ENCODE measurements around the gene ARFRP1. TPM values are rescaled to one million over a fixed set of nuclear protein-coding genes. Genes with fewer than 3 reads are reported as not detected.

ARFRP1 gene
- total and polyA plus RNA-seq, 2 experiments from 2014 or later, result 16.7 to 24.6 TPM

- no peak overlapping the region for H3K4me3 ChIP-seq
- Mint-ChIP-seq H3K9me3 (no peaks in the 10 kb centered on the region), H3K27ac (peak overlapping the region; percentile 58; the same call in 1 of the 2 replicates), H3K36me3 (ENCODE audit: low read depth) (peaks cover 57% of the 10 kb centered on the region), H3K4me1 (peaks cover 5% of the 10 kb centered on the region), H3K4me3 (peak overlapping the region; percentile 44; the same call in 2 of the 3 replicates), H3K27me3 (ENCODE audit: insufficient read depth, low read depth, poor library complexity) (peaks cover 11% of the 10 kb centered on the region)
- DNase-seq (ENCODE audit: low spot score), result peak; percentile 64
- H2AFZ ChIP-seq, result no peak overlapping the region
- no peak for TF ChIP-seq POLR2AphosphoS5 (IDR thresholded peaks at IDR 0.05; ENCODE audit: low read depth)
- TF ChIP-seq, protein P1, sequence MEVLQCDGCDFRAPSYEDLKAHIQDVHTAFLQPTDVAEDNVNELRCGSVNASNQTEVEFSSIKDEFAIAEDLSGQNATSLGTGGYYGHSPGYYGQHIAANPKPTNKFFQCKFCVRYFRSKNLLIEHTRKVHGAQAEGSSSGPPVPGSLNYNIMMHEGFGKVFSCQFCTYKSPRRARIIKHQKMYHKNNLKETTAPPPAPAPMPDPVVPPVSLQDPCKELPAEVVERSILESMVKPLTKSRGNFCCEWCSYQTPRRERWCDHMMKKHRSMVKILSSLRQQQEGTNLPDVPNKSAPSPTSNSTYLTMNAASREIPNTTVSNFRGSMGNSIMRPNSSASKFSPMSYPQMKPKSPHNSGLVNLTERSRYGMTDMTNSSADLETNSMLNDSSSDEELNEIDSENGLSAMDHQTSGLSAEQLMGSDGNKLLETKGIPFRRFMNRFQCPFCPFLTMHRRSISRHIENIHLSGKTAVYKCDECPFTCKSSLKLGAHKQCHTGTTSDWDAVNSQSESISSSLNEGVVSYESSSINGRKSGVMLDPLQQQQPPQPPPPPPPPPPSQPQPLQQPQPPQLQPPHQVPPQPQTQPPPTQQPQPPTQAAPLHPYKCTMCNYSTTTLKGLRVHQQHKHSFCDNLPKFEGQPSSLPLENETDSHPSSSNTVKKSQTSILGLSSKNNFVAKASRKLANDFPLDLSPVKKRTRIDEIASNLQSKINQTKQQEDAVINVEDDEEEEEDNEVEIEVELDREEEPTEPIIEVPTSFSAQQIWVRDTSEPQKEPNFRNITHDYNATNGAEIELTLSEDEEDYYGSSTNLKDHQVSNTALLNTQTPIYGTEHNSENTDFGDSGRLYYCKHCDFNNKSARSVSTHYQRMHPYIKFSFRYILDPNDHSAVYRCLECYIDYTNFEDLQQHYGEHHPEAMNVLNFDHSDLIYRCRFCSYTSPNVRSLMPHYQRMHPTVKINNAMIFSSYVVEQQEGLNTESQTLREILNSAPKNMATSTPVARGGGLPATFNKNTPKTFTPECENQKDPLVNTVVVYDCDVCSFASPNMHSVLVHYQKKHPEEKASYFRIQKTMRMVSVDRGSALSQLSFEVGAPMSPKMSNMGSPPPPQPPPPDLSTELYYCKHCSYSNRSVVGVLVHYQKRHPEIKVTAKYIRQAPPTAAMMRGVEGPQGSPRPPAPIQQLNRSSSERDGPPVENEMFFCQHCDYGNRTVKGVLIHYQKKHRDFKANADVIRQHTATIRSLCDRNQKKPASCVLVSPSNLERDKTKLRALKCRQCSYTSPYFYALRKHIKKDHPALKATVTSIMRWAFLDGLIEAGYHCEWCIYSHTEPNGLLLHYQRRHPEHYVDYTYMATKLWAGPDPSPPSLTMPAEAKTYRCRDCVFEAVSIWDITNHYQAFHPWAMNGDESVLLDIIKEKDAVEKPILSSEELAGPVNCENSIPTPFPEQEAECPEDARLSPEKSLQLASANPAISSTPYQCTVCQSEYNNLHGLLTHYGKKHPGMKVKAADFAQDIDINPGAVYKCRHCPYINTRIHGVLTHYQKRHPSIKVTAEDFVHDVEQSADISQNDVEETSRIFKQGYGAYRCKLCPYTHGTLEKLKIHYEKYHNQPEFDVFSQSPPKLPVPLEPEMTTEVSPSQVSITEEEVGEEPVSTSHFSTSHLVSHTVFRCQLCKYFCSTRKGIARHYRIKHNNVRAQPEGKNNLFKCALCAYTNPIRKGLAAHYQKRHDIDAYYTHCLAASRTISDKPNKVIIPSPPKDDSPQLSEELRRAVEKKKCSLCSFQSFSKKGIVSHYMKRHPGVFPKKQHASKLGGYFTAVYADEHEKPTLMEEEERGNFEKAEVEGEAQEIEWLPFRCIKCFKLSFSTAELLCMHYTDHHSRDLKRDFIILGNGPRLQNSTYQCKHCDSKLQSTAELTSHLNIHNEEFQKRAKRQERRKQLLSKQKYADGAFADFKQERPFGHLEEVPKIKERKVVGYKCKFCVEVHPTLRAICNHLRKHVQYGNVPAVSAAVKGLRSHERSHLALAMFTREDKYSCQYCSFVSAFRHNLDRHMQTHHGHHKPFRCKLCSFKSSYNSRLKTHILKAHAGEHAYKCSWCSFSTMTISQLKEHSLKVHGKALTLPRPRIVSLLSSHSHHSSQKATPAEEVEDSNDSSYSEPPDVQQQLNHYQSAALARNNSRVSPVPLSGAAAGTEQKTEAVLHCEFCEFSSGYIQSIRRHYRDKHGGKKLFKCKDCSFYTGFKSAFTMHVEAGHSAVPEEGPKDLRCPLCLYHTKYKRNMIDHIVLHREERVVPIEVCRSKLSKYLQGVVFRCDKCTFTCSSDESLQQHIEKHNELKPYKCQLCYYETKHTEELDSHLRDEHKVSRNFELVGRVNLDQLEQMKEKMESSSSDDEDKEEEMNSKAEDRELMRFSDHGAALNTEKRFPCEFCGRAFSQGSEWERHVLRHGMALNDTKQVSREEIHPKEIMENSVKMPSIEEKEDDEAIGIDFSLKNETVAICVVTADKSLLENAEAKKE (CRISPR knock-in tag; IDR thresholded peaks at IDR 0.05), result no peak
- no peak for TF ChIP-seq NANOG (IDR thresholded peaks at IDR 0.05; ENCODE audit: borderline replicate concordance)
- no peak for TF ChIP-seq CTCF (conservative IDR thresholded peaks at IDR 0.05; ENCODE audit: low read depth in 2 of 2)
- TF ChIP-seq EZH2 (IDR thresholded peaks at IDR 0.05; ENCODE audit: low read depth, unreplicated experiment), result no peak
- TF ChIP-seq EZH2phosphoT487 (IDR thresholded peaks at IDR 0.05; ENCODE audit: unreplicated experiment), result no peak
- no peak for TF ChIP-seq STAT1 (IDR thresholded peaks at IDR 0.05; ENCODE audit: unreplicated experiment)
- TF ChIP-seq ZNF114 (CRISPR knock-in tag; IDR thresholded peaks at IDR 0.05), result no peak
- no peak for TF ChIP-seq ZNF331 (CRISPR knock-in tag; IDR thresholded peaks at IDR 0.05; ENCODE audit: low read depth)
- TF ChIP-seq REST (IDR thresholded peaks at IDR 0.05; ENCODE audit: unreplicated experiment), result no peak
- TF ChIP-seq ETS1 (IDR thresholded peaks at IDR 0.05), result no peak
- no peak for TF ChIP-seq CREB1 (CRISPR knock-in tag; IDR thresholded peaks at IDR 0.05; ENCODE audit: low read depth)
- TF ChIP-seq JUNB (IDR thresholded peaks at IDR 0.05; ENCODE audit: unreplicated experiment), result no peak
- H3K4me1 ChIP-seq (ENCODE audit: insufficient read depth), result no peaks in the 10 kb centered on the region
- H3K36me3 ChIP-seq (ENCODE audit: insufficient read depth), result no peaks in the 10 kb centered on the region
- no peak overlapping the region for H3K27ac ChIP-seq (ENCODE audit: low read depth)
- no peak overlapping the region for H3K4me2 ChIP-seq
- ATAC-seq, result peak; percentile 96
- no peaks in the 10 kb centered on the region for H3K27me3 ChIP-seq (ENCODE audit: insufficient read depth)
- no peaks in the 10 kb centered on the region; the same call in 1 of the 2 replicates for H4K20me1 ChIP-seq (replicated peaks; ENCODE audit: insufficient read depth)
- no peaks in the 10 kb centered on the region; the same call in 1 of the 2 replicates for H3K79me2 ChIP-seq (replicated peaks; ENCODE audit: insufficient read depth)
- H3K9me2 ChIP-seq (ENCODE audit: insufficient read depth), result no peaks in the 10 kb centered on the region
- no peaks in the 10 kb centered on the region for H3F3A ChIP-seq (replicated peaks; ENCODE audit: low read depth)
Measured at GRCh38 chr20:63664861-63665594, 42.7 kb downstream of the ARFRP1 start.
